GM21723 (cell line): Measurements from ENCODE around the gene KCNMB4.

Experiments
- ATAC-seq: cut with Tn5 transposase; IDR thresholded peaks from one replicate; pipeline ENCODE4 v1.9.1; 2021; ENCODE audit warnings: mild to moderate bottlenecking, moderate library complexity; ENCODE audit not compliant: unreplicated experiment

Gene KCNMB4

GRCh38 chr12:70427611-70428010 is 61.5 kb downstream of the KCNMB4 start:
- no peak for ATAC-seq

GRCh38 chr12:70430400-70430799 is 64.3 kb downstream of the KCNMB4 start:
- no peak for ATAC-seq

GRCh38 chr12:70436836-70437235 is 70.7 kb downstream of the KCNMB4 start:
- no peak for ATAC-seq

- no peak for ATAC-seq
Measured at GRCh38 chr12:70443062-70443673, 77.1 kb downstream of the KCNMB4 start.

GRCh38 chr12:70444903-70445302 is 78.8 kb downstream of the KCNMB4 start:
- ATAC-seq = no peak

GRCh38 chr12:70448371-70448770 is 82.3 kb downstream of the KCNMB4 start:
- ATAC-seq = no peak

GRCh38 chr12:70449074-70449752 is 83.1 kb downstream of the KCNMB4 start:
- ATAC-seq = no peak

GRCh38 chr12:70449753-70450341 is 83.8 kb downstream of the KCNMB4 start:
- no peak for ATAC-seq

- no peak for ATAC-seq
Measured at GRCh38 chr12:70451528-70451927, 85.4 kb downstream of the KCNMB4 start.

DNA sequence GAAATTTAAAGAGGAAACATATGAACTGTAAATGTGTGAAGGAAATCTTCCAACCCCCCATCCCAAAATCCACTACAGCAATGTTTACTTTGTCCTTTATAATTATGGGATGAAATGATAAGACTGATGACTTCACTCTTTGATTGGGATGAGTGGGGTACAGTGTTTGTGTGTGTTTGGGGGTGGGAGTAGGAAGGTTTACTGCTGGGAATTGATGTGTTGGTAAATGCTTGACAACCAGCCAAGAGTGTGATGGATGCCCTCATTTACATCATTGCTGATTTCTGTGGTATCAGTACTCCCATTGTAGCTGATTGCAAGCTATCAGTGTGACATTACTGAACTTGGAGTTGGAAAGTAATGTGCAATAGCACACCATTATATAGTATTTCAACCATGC is 90.9 kb downstream of the KCNMB4 start:
- no peak for ATAC-seq

- no peak for ATAC-seq
Measured at GRCh38 chr12:70459786-70460185, 93.7 kb downstream of the KCNMB4 start.

GRCh38 chr12:70463997-70464396 is 97.9 kb downstream of the KCNMB4 start:
- ATAC-seq = no peak

DNA sequence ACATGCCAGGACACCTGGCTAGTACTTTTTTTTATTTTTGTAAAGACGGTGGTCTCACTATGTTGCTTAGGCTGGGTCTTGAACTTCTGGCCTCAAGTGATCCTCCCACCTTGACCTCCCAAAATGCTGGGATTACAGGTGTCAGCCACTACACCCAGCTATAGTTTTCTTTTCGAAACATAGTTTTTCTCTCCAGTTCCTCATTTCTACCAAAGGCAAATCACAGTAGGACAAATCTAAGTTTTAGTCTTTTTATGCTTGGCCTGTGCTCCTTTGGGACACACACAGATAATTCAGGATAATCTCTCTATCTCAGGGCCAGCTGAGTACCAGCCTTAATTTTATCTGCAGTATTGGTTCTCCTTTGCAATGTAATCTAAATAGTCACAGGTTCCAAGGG is 100.7 kb downstream of the KCNMB4 start:
- ATAC-seq = no peak

DNA sequence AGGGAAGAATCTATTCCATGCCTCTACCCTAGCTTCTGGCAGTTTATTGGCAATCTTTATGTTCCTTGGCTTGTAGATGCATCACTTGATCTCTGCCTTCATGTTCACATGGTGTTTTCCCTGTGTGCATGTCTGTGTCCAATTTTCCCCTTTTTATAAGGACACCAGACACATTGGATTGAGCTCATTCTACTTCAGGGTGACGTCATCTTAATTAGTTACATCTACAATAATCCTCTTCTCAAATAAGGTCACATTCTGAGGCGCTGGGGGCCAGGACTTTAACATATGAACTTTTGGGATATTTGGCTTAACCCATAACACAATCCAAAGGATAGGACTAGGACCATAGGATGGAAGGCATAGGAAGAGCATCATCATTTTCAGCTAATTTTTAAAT is 101.4 kb downstream of the KCNMB4 start:
- ATAC-seq = no peak

DNA sequence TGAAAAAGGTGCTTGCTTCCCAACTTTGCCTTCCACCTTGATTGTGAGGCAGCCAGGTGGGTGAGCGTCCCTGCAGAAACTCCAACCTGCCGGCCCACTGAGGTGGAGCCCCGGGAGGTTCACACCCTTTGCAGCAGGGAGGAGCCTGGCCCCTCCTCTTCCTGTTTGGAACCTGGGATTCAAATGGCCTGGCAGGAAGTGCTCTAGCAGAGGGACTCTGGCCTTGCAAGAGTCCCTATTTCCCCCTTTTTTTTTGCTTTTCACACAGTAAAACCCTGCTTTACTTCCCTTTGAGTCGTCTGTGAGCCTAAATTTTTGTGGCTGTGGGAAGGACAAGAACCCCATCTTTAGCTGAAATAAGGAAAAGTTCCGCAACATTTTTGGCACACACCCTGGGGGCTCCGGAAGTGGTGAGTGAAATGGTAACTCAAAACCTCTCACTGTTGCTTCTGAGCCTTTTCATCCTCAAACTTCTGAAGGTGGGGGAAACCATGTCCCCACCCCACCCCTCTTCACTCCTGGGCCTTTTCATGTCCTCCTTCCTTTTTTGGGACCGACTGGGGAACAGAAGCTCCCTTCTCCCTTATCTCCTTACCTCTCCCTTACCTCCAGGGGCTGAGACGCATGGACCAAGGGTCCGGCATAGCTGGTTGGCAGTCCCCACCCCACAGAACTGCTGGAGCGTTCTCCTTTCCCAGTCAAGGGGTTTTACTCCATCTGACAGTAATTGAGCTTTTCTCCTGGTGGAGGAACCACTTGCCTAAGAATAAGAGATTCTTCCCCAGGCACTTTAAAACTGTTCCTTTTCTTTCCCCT is 102.0 kb downstream of the KCNMB4 start:
- no peak for ATAC-seq

GRCh38 chr12:70468741-70469140 is 102.7 kb downstream of the KCNMB4 start:
- no peak for ATAC-seq

GRCh38 chr12:70469221-70469820 is 103.2 kb downstream of the KCNMB4 start:
- no peak for ATAC-seq

- ATAC-seq = no peak
Measured at GRCh38 chr12:70482764-70483163, 116.7 kb downstream of the KCNMB4 start.
